Effector memory CD8-positive, alpha-beta T cell (primary cell): Measurements from ENCODE around the gene ADORA1.

Experiments
- ATAC-seq: fragments of 150-1000 bp; cut with Tn5 transposase; replicated peaks from 2 replicates; pipeline ENCODE4 v1.10.0; 2021; ENCODE audit warnings: mild to moderate bottlenecking, moderate library complexity
- DNase-seq, 3 experiments: peaks; one replicate each; pipeline ENCODE4 v3.0.0; 2021
- H3K27ac Mint-ChIP-seq, 2 donors: one replicate each; pipeline ENCODE4 v1.8.0; 2022; ENCODE audit warnings: mild to moderate bottlenecking in 2 of 2, mixed read lengths in 2 of 2, moderate library complexity in 2 of 2
- H3K27me3 Mint-ChIP-seq, 2 donors: one replicate each; pipeline ENCODE4 v1.8.0; 2022; ENCODE audit warnings: mixed read lengths in 2 of 2
- H3K36me3 Mint-ChIP-seq: one replicate; pipeline ENCODE4 v1.8.0; 2022; ENCODE audit warnings: mild to moderate bottlenecking, moderate library complexity, mixed read lengths; ENCODE audit not compliant: insufficient read depth
- H3K4me1 Mint-ChIP-seq, 2 donors: one replicate each; pipeline ENCODE4 v1.8.0; 2022; ENCODE audit warnings: low read depth in 2 of 2, mixed read lengths in 2 of 2
- H3K4me3 Mint-ChIP-seq, 2 donors: one replicate each; pipeline ENCODE4 v1.8.0; 2022; ENCODE audit warnings: mild to moderate bottlenecking in 2 of 2, mixed read lengths in 2 of 2, moderate library complexity in 2 of 2
- H3K9me3 Mint-ChIP-seq, 2 donors: one replicate each; pipeline ENCODE4 v1.8.0; 2022; ENCODE audit warnings: mixed read lengths in 2 of 2

The ADORA1 gene

GRCh38 chr1:203145321-203146041 lies 18.0 kb downstream of the ADORA1 start:
- Mint-ChIP-seq H3K36me3 (peaks cover 3% of the 10 kb centered on the region), H3K27me3 (peaks cover 10 to 50% of the 10 kb centered on the region in 2 donors), H3K4me1 (no peaks in the 10 kb centered on the region), H3K4me3 (no peak overlapping the region), H3K9me3 (no peaks in the 10 kb centered on the region), H3K27ac (no peak overlapping the region)
- no peak for ATAC-seq
- no peak for DNase-seq

- ATAC-seq (no peak), DNase-seq (no peak)
- Mint-ChIP-seq H3K4me1 (no peaks in the 10 kb centered on the region), H3K9me3 (no peaks in the 10 kb centered on the region), H3K27me3 (peaks cover 10 to 55% of the 10 kb centered on the region in 2 donors), H3K36me3 (peaks cover 3% of the 10 kb centered on the region), H3K27ac (no peak overlapping the region), H3K4me3 (no peak overlapping the region)
Measured at GRCh38 chr1:203146042-203146369, 18.5 kb downstream of the ADORA1 start.

DNA sequence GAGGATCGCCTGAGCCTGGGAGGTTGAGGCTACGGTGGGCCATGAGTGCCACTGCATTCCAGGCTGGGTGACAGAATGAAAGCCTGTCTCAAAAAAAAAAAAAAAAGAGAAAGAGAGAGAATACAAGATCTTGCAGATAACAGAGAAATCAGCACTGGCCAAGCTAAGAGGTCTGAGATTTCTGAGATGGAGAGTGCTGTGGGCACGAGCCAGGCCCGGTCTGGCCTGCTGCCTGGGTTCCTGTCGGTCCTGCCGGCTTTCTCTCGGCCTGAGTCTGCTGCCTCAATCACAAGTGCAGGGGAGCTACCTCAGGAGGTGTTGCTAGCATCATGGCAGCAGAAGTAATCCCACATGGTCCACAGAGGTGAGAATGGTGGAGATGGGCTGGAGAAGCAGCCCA lies 19.0 kb downstream of the ADORA1 start:
- Mint-ChIP-seq H3K36me3 (peaks cover 3% of the 10 kb centered on the region), H3K27ac (no peak overlapping the region), H3K9me3 (no peaks in the 10 kb centered on the region), H3K27me3 (peaks cover 12 to 60% of the 10 kb centered on the region in 2 donors), H3K4me1 (no peaks in the 10 kb centered on the region), H3K4me3 (no peak overlapping the region)
- DNase-seq (no peak), ATAC-seq (no peak)

GRCh38 chr1:203147376-203147775 lies 19.9 kb downstream of the ADORA1 start:
- no peak for ATAC-seq
- Mint-ChIP-seq H3K4me3 (no peak overlapping the region), H3K36me3 (peaks cover 3% of the 10 kb centered on the region), H3K4me1 (no peaks in the 10 kb centered on the region), H3K27me3 (peaks cover 15 to 62% of the 10 kb centered on the region in 2 donors), H3K9me3 (no peaks in the 10 kb centered on the region), H3K27ac (no peak overlapping the region)
- DNase-seq, result no peak

DNA sequence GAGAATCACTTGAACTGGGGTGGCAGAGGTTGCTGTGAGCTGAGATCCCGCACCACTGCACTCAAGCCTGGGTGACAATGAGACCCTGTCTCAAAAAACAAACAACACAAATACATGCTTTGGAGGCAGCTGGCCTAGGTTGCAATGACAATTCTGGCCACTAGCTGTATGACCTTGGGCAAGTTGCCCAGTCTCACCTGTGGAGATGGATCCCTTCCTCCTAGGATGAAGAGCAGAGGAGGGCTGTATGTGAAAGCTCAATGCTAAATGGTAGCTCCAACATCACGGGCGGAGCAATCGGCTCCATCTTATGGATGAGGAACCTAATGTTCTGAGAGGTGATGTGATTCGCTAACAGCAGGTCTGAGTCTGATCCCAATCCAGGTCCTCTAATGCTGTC lies 20.6 kb downstream of the ADORA1 start:
- peaks cover 18 to 66% of the 10 kb centered on the region in 2 donors for H3K27me3 Mint-ChIP-seq
- no peaks in the 10 kb centered on the region for H3K4me1 Mint-ChIP-seq
- peaks cover 3% of the 10 kb centered on the region for H3K36me3 Mint-ChIP-seq
- H3K4me3 Mint-ChIP-seq, result no peak overlapping the region
- ATAC-seq (no peak), DNase-seq (no peak)
- no peaks in the 10 kb centered on the region for H3K9me3 Mint-ChIP-seq
- no peak overlapping the region for H3K27ac Mint-ChIP-seq

DNA sequence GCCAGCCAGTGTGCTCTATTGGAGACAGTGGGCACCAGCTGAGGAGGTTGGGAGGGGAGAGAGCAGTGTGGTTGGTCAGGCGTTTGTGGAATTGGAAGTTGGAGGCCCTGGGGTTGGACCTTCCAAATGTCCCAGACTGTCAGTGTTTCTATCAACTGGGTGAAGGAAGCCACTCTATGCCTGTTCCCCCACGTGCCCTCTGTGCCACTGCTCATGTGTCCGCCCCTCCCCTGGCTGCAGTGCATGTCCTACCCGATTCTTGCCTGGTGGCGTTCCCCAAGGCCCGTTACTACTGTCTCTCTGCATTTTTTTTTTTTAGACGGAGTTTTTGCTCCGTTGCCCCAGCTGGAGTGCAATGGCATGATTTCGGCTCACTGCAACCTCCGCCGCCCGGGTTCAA lies 21.1 kb downstream of the ADORA1 start:
- peaks cover 22 to 67% of the 10 kb centered on the region in 2 donors for H3K27me3 Mint-ChIP-seq
- H3K4me3 Mint-ChIP-seq, result no peak overlapping the region
- H3K36me3 Mint-ChIP-seq, result peaks cover 3% of the 10 kb centered on the region
- no peaks in the 10 kb centered on the region for H3K9me3 Mint-ChIP-seq
- H3K4me1 Mint-ChIP-seq, result no peaks in the 10 kb centered on the region
- no peak overlapping the region for H3K27ac Mint-ChIP-seq
- no peak for ATAC-seq
- DNase-seq, result no peak

- DNase-seq (no peak), ATAC-seq (no peak)
- Mint-ChIP-seq H3K27me3 (peaks cover 24 to 69% of the 10 kb centered on the region in 2 donors), H3K4me3 (no peak overlapping the region), H3K27ac (no peak overlapping the region), H3K9me3 (no peaks in the 10 kb centered on the region), H3K4me1 (no peaks in the 10 kb centered on the region), H3K36me3 (peaks cover 3% of the 10 kb centered on the region)
Measured at GRCh38 chr1:203149188-203149840, 21.8 kb downstream of the ADORA1 start.

- no peak for DNase-seq
- no peak for ATAC-seq
- H3K27me3 Mint-ChIP-seq, result peaks cover 24 to 71% of the 10 kb centered on the region in 2 donors
- H3K4me1 Mint-ChIP-seq, result no peaks in the 10 kb centered on the region
- H3K36me3 Mint-ChIP-seq, result peaks cover 3% of the 10 kb centered on the region
- no peak overlapping the region for H3K27ac Mint-ChIP-seq
- no peaks in the 10 kb centered on the region for H3K9me3 Mint-ChIP-seq
- H3K4me3 Mint-ChIP-seq, result no peak overlapping the region
Measured at GRCh38 chr1:203150511-203151297, 23.2 kb downstream of the ADORA1 start.

DNA sequence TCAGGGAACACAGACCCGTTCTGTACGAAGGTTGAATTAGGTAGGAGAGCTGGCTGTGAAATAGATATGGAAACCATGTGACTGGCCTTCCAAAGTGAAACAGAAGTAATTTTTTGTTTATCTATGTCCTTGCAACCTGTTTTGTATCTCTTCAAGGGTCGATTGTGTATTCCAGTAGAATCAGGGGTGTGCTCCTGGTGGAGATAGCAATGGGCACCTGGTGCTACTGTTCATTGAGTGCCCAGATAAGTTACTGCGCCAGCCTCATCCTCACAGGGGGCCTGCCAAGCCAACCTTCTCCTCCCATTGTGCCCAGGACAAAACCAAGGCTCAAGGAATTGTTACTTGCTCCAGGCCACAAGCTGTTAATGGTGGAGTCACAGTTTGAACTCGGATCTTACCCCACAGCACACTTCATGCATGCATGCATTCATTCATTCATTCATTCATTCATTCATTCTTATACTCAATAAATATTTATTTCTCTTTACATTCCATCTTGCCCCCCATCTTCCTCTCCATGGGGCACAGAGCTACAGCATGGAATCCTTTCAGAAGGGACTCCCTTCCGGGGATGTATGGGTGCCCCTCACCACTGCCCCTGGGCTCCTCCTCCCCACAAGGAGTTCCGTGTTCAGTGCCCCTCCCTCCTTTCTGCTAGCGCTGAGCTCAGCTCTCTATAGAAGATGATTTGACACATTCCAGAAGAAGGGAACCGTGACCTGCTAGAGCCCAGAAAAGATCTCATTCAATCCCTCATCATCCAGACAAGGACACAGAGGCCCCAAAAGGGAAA lies 24.0 kb downstream of the ADORA1 start:
- ATAC-seq, result no peak

DNA sequence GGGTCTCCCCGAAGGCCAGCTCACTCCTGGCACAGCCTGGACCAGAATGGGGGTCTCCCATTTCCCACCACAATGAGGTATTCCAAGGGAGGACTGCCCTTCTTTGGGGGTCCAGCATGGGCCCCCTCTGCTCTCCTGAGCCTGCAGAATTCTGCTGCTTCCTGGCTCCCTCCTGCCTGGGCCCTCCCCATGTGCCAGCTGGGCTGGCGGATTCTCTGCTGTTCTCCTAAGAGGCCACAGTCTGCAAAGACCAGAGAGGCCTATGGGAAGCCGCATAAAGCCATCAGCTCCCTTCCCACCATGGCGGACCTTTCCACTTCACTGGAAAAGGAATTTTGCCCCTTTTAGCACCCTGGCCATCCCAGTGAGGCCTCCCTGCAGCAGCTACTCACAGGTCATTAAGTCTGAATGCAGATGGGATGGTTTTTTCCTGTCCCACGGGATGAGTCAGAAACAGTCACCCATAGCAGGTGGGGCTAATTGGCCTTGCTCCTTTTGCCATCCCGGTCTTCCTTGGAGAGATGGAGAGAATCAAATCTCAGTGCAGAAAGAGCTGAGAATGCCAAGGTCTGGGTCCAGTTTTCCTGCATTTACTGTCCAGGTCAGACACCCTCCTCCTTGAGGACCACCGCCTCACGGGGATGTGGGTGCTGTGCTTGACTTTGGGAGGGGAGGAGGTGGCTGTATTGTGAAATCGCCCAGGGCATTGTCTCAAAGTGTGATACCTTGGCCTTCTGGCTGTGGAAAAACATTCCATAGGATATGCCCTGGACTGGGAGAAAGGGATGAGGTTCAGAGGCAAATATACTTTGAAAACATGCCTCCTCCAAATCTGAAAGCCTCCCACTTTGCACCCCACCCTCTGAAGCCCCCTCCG lies 24.9 kb downstream of the ADORA1 start:
- Mint-ChIP-seq H3K4me3 (no peak overlapping the region), H3K9me3 (no peaks in the 10 kb centered on the region), H3K27ac (no peak overlapping the region), H3K36me3 (peaks cover under 1% of the 10 kb centered on the region), H3K27me3 (peaks cover 31 to 70% of the 10 kb centered on the region in 2 donors), H3K4me1 (no peaks in the 10 kb centered on the region)
- ATAC-seq, result no peak
- no peak for DNase-seq

More for the DNA sequence above, 24.0 kb downstream of the ADORA1 start:
- Mint-ChIP-seq H3K27ac (no peak overlapping the region), H3K27me3 (peaks cover 31 to 70% of the 10 kb centered on the region in 2 donors), H3K36me3 (peaks cover 3% of the 10 kb centered on the region), H3K4me3 (no peak overlapping the region), H3K4me1 (no peaks in the 10 kb centered on the region), H3K9me3 (no peaks in the 10 kb centered on the region)
- DNase-seq, result no peak

DNA sequence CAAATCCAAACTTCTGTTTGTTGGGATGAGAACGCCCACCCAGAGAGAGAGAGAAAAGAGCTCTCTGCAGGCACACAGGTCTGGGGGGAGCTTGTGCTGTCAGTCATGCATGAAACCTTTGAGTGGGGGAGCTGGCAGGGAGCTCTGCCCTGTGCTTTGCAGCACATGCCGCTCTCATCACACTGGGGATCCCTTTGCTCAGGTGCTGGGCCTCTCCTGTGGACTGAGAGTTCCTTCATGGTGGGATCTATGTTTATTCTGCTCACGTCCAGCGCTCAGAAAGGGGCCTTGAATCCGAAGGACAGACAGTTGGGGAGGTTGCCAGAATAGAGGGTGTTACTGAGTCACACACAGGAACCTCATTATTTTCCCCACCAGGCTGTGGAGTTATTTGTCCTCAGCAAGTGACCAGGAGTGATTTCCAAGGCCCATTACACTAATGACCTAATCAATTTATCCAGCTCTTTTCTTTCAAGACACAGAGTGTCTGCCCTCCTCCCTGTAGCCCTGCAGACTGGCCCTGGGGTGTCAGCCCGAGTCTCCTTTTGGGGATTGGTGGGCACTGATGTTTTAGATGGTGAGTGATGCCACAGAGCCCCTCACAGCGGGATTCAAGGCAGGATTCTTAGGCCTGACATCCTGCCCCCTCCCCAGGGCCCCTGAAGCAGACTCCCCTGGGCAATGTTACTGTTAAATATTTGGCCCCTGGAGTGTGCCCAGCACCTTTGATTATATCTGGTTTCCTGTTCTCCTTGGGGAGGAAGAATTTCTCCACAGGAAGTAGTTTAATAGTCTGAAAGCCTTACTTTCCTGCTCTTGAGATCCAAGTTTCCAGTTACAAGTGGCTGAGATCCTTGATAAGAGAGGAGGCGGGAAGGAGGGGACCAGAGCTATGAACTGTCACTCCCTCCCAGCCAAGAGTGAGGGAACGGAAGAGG lies 25.8 kb downstream of the ADORA1 start:
- Mint-ChIP-seq H3K27ac (no peak overlapping the region), H3K4me3 (no peak overlapping the region)
- no peak for ATAC-seq

More for the DNA sequence above, 25.8 kb downstream of the ADORA1 start:
- DNase-seq, result no peak
- Mint-ChIP-seq H3K9me3 (no peaks in the 10 kb centered on the region), H3K27me3 (peaks cover 31 to 70% of the 10 kb centered on the region in 2 donors), H3K4me1 (no peaks in the 10 kb centered on the region), H3K36me3 (no peaks in the 10 kb centered on the region)
